Measurements from ENCODE around the gene TBL1X.
A peak's percentile ranks its signal among the peaks of the same experiment; 100 is the strongest.

The TBL1X gene

GRCh38 chrX:9493936-9494335, 29.1 kb downstream of the TBL1X start:
- Histone ChIP-seq H3K27ac (no peak overlapping the region), H3K4me1 (ENCODE audit: control insufficient read depth in 1 of 2, insufficient read depth in 1 of 2, low read depth in 1 of 2, low read length in 1 of 2) (peaks cover 9 to 18% of the 10 kb centered on the region in 2 experiments), H3K4me3 (ENCODE audit: low read depth in 1 of 2, low read length in 1 of 2) (no peak overlapping the region), H3K27me3 (no peaks in the 10 kb centered on the region), H3K36me3 (no peaks in the 10 kb centered on the region), H3K9me3 (no peaks in the 10 kb centered on the region)
- no peak for TF ChIP-seq CTCF (IDR thresholded peaks at IDR 0.05)

GRCh38 chrX:9494771-9495170, 29.9 kb downstream of the TBL1X start:
- TF ChIP-seq CTCF (IDR thresholded peaks at IDR 0.05), result no peak
- Histone ChIP-seq H3K4me3 (ENCODE audit: low read depth in 1 of 2, low read length in 1 of 2) (no peak overlapping the region), H3K4me1 (ENCODE audit: control insufficient read depth in 1 of 2, insufficient read depth in 1 of 2, low read depth in 1 of 2, low read length in 1 of 2) (peaks cover 9 to 18% of the 10 kb centered on the region in 2 experiments), H3K36me3 (no peaks in the 10 kb centered on the region), H3K9me3 (no peaks in the 10 kb centered on the region), H3K27ac (peak overlapping the region; percentile 27), H3K27me3 (no peaks in the 10 kb centered on the region)

GRCh38 chrX:9495496-9495895, 30.6 kb downstream of the TBL1X start:
- no peak overlapping the region for H3K4me3 ChIP-seq (ENCODE audit: low read depth in 1 of 2, low read length in 1 of 2)
- peaks cover 9 to 18% of the 10 kb centered on the region in 2 experiments for H3K4me1 ChIP-seq (ENCODE audit: control insufficient read depth in 1 of 2, insufficient read depth in 1 of 2, low read depth in 1 of 2, low read length in 1 of 2)
- no peaks in the 10 kb centered on the region for H3K36me3 ChIP-seq
- no peak overlapping the region for H3K27ac ChIP-seq
- H3K27me3 ChIP-seq, result no peaks in the 10 kb centered on the region
- H3K9me3 ChIP-seq, result no peaks in the 10 kb centered on the region
- TF ChIP-seq CTCF (IDR thresholded peaks at IDR 0.05), result no peak

- Histone ChIP-seq H3K27ac (no peak overlapping the region), H3K9me3 (no peaks in the 10 kb centered on the region), H3K4me1 (ENCODE audit: control insufficient read depth in 1 of 2, insufficient read depth in 1 of 2, low read depth in 1 of 2, low read length in 1 of 2) (peaks cover 9 to 18% of the 10 kb centered on the region in 2 experiments), H3K36me3 (peaks cover 7% of the 10 kb centered on the region), H3K4me3 (ENCODE audit: low read depth in 1 of 2, low read length in 1 of 2) (no peak overlapping the region), H3K27me3 (no peaks in the 10 kb centered on the region)
- TF ChIP-seq CTCF (IDR thresholded peaks at IDR 0.05), result no peak
These were observed 33.4 kb downstream of the TBL1X start for GRCh38 chrX:9498236-9498635.

GRCh38 chrX:9500584-9500983, 35.7 kb downstream of the TBL1X start:
- TF ChIP-seq CTCF (IDR thresholded peaks at IDR 0.05), result no peak
- no peaks in the 10 kb centered on the region for H3K4me1 ChIP-seq (ENCODE audit: control insufficient read depth in 1 of 2, insufficient read depth in 1 of 2, low read depth in 1 of 2, low read length in 1 of 2)

GRCh38 chrX:9501362-9501761, 36.5 kb downstream of the TBL1X start:
- no peaks in the 10 kb centered on the region for H3K9me3 ChIP-seq
- H3K27ac ChIP-seq, result no peak overlapping the region
- H3K4me1 ChIP-seq (ENCODE audit: control insufficient read depth in 1 of 2, insufficient read depth in 1 of 2, low read depth in 1 of 2, low read length in 1 of 2), result no peaks in the 10 kb centered on the region
- H3K36me3 ChIP-seq, result peaks cover 12% of the 10 kb centered on the region
- no peak for TF ChIP-seq CTCF (IDR thresholded peaks at IDR 0.05)
- no peak overlapping the region for H3K4me3 ChIP-seq (ENCODE audit: low read depth in 1 of 2, low read length in 1 of 2)
- H3K27me3 ChIP-seq, result no peaks in the 10 kb centered on the region

More at GRCh38 chrX:9500584-9500983, 35.7 kb downstream of the TBL1X start:
- no peak overlapping the region for H3K4me3 ChIP-seq (ENCODE audit: low read depth in 1 of 2, low read length in 1 of 2)
- no peaks in the 10 kb centered on the region for H3K9me3 ChIP-seq
- no peak overlapping the region for H3K27ac ChIP-seq
- H3K36me3 ChIP-seq, result peaks cover 12% of the 10 kb centered on the region
- no peaks in the 10 kb centered on the region for H3K27me3 ChIP-seq

Data from neutrophil (primary cell).